HT1080 (cell line): ENCODE measurements around the gene THSD4. TPM values are rescaled to one million over a fixed set of nuclear protein-coding genes. Genes with fewer than 3 reads are reported as not detected.
A peak's percentile ranks its signal among the peaks of the same experiment; 100 is the strongest.

ENCODE experiments used
- DNase-seq: peaks from one replicate; pipeline ENCODE4 v3.0.0-alpha.2; 2015; ENCODE audit warnings: low read depth
- total RNA-seq: library from RNA; depleted of rRNA; stranded (reverse); fragments of >200 nt; shearing (Covaris generic); gene quantifications from 2 replicates; pipeline ENCODE4 v1.2.3, GENCODE V29; 2014

The THSD4 gene
- total RNA-seq, 1 experiment from 2014 or later = 11.8 TPM

GRCh38 chr15:71097890-71098289, 17.4 kb upstream of the THSD4 start:
- no peak for DNase-seq

- no peak for DNase-seq
Measured at GRCh38 chr15:71098920-71099319, 16.4 kb upstream of the THSD4 start.

DNA sequence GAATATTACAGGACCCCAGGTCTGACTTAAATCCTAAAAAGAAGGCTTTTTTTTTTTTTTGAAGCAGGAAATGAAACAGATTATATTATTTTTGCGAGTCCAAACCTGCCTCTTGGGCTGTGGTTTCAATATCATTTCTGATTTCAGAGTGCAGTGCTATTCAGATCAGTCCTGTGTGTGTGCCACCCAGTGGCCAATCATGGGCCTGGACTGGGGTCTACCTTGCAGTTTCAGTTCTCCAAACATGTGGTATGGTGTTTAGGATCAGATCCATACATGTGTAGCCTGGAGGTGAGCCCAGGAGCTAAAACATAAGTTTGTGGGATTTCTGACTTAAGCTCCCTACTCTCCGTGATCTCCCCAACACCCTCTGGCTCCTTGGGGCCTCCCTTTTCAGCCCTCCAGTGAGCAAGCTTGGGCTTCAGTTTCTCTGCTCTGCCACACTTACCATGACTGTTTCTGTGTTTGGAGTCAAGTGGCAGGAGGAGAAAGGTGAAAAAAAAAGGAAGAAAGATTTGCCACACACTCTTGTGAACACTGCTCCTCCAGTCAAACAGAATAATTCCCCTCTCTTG, 12.1 kb upstream of the THSD4 start:
- peak; percentile 51 for DNase-seq

DNA sequence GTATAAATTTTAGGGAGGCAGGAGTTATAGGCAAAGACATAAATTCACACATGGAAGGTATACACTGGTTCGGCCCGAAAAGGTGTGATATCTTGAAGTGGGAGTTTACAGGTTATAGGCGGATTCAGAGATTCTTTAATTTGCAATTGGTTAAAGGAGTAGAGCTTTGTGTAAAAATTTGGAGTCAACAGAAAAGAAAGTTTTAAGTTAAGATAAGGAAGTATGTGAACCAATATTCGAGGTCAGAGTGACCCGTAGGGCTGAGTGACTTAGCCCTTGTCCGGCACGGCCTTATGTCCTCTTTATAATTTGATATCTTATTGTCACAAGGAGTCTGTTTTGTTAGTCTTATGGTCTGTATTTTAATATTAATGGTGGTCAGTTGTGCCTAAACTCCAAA, 10.6 kb upstream of the THSD4 start:
- no peak for DNase-seq

DNA sequence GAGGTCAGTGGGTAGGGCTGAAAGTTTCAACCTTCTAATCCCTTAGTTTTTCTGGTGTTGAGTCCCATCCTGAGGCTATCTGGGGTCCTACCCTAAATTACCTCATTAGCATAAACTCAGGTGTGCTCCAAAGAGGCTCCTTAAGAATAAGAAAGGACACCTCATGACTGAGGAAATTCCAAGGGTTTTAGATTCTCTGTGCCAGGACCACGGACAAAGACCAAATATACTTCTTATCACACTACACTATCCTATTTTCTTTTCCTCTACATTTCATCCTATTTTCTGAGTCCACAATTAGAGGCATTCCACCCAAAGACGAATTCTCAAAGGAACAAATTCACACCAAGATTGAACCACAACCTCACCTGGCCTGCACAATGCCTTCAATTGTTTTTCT, 9.8 kb upstream of the THSD4 start:
- DNase-seq = no peak

- DNase-seq = peak; percentile 63
Measured at GRCh38 chr15:71106802-71107500, 8.3 kb upstream of the THSD4 start.

- DNase-seq = no peak
Measured at GRCh38 chr15:71107501-71107815, 7.8 kb upstream of the THSD4 start.

DNA sequence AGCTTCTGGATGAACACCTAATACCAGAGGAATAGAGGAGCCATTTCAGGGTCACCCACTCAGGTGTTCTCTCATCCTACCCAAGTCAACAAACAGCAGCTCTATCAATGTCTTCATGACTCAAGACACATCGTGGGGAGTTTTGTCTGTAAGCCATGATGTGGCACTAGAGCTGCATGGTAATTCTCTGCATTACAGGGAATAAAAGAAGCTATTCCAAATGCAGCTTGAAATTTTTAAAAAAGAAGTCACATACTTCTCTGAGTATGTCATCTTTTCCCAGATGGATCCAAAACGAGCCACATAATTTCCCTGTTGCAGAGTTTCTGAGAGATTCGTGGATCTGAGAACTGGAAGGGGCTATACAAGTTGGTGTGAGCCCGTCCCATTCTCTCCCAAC, 6.1 kb upstream of the THSD4 start:
- DNase-seq = peak; percentile 24

GRCh38 chr15:71109905-71110304, 5.4 kb upstream of the THSD4 start:
- DNase-seq = no peak

DNA sequence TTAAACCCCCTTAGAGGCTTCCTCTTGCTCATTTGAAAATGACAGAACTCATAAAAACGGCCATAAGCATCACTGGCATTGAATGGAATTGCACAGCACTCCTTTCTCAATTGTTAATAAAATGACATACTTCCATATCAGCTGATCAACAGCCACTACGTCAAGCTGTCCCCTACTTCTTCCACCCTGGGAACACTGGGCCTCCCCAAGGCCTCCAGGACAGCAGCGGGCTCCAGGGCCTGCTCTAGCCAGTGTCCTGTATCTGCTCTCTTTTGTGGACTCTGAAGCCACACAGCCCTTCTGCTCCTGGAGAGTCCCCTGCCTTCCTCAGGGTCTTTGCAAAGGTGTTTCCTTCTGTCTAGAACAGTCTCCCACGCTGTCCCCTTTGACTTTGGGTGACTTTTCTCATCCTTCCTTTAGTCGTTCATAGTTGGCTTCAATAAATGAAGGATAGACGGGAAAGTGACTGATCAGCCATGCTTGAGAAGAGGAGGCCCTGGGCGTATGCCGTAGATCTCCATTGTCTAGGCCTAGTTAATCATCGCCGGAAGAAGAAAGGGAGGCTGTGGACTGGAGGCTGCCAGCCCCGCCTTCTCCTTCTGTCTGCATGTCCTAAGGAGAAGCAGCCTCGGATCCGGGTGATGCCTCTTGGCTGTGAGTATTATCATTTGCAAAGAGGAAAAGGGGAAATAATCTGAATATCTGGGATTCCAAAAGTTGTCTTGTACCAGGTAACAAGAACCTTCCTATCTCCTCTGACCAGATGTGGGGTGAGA, 4.7 kb upstream of the THSD4 start:
- no peak for DNase-seq

- DNase-seq = no peak
Measured at GRCh38 chr15:71111181-71111565, 4.1 kb upstream of the THSD4 start.

DNA sequence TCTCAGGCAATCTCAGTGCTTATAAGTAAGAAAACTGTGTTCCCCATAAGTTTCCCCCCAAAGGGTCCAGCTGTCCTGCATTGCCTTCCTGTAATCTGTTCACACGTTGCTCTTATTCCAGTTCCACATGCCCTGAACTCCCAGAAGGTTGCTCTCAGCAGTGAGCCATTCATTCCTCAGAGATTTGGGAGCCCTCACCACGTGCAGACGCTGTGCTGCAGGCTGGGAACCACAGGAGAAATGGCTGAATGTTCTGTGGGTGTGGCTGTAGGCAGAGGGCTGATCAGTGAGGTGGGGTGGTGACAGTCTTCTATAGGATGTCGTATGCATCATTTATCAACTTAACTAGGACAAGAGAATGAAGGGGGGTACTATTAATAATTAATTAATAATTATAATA, 3.3 kb upstream of the THSD4 start:
- no peak for DNase-seq

DNA sequence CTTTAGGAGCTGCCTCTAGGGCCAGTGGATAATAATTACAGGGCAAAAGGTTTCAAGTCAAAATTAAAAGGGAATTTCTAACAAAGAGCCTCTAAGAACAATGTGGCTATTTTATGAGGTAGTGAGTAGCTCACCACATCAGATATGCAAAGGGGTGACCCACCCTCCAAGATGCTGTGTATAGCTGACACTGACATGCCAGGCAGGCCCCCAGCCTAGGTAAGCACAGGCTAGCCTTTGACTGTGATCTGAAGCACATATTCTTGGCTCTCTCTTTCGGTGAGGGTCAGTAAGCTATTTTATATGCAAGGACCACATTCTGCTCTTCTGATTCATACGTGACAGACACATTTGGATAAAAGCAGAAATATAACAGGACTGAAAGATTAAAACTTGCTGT, 2.8 kb upstream of the THSD4 start:
- peak; percentile 54 for DNase-seq

DNA sequence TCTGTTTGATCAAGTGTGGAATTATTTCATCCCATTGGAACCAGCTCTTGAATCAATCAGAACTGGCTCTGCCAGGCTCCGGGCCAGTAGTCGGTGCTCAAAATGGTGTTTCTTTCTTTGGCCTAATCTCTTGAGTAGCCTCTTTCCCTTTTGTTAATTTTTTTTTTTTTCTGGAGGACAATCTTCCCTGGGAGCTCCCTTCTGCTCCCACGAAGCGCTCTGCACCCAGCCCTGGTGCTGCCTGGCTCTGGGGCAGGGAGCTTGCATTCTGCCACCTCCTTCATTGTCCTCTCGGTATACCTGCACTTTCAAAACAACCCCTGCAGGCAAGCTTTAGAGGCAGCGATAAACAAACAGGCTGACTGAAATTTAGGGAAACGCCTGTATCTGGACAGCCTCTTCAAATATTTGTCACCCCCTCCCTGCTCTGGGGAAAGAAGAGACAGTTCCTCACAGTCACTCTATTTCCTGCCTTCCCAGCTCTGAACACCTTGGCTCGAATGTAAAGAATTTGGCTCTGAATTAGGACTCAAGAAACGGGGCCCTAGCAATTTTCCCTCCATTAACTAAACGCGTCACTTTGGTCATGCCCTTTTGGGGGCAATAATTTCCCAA, 1.1 kb upstream of the THSD4 start:
- DNase-seq = no peak

GRCh38 chr15:71115567-71116351, 488 bp downstream of the THSD4 start:
- DNase-seq = peak; percentile 35

GRCh38 chr15:71116366-71116765, 1.1 kb downstream of the THSD4 start:
- DNase-seq = no peak

DNA sequence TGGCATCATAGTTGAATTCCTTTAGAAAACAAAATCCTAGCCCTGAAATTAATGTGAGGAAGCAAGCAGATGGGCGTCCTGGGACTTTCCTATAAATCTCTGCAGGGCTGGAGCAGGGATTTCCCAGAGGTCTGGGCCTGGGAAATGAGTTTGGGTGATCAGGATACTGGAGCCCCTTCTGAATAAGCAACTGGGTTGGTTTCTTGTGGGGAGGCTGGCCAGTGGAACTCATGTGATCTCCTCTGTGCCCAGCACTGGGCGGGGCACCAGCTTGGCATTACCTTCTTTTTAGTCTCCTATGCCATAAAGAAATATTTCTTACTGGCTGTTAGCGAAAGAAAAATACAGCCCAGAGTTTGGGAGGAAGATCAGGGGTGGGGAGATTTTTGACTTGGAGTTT, 1.7 kb downstream of the THSD4 start:
- DNase-seq = no peak

- DNase-seq = no peak
Measured at GRCh38 chr15:71117714-71118305, 2.5 kb downstream of the THSD4 start.

GRCh38 chr15:71118345-71118744, 3.1 kb downstream of the THSD4 start:
- DNase-seq = no peak

- no peak for DNase-seq
Measured at GRCh38 chr15:71118881-71119632, 3.8 kb downstream of the THSD4 start.
